Measurements from ENCODE around the gene MTERF4.

MTERF4 gene

GRCh38 chr2:241133436-241133820, 31.3 kb upstream of the MTERF4 start:
- no peak for DNase-seq

GRCh38 chr2:241132538-241133435, 30.7 kb upstream of the MTERF4 start:
- DNase-seq = no peak

DNA sequence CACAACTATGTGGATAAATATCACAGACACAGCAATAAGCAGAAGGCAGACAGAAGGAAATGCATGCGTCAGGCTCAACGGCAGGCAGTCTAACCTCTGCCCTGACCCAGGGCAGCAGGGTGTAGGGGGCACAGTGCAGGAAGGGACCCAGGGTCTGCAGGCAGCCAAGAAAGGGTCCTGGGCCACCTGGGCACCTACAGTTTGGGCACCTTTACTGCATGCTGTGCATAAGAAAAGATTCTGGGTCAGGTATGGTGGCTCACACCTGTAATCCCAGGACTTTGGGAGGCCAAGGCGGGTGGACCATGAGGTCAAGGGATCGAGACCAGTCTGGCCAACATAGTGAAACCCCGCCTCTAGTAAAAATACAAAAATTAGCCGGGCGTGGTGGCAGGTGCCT, 29.4 kb upstream of the MTERF4 start:
- DNase-seq = no peak

DNA sequence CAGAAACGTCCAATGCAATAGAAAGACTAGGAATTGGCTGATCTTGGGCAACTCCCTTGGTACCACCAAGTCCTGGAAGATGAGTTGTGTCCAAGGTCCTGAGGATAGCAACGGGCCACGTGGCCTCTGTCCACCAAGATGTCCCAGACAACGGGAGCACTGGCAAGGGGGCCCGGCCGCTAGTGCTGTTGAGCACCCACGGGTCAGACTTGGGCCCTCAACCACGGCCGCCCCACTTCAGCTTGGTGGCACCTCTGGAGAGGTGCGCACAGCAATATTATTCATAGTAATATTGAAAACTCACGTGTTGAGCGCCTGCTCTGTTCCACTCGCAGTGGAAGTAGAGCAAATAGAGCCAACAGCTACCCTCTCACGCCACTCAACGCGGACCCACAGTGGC, 28.2 kb upstream of the MTERF4 start:
- no peak for DNase-seq

DNA sequence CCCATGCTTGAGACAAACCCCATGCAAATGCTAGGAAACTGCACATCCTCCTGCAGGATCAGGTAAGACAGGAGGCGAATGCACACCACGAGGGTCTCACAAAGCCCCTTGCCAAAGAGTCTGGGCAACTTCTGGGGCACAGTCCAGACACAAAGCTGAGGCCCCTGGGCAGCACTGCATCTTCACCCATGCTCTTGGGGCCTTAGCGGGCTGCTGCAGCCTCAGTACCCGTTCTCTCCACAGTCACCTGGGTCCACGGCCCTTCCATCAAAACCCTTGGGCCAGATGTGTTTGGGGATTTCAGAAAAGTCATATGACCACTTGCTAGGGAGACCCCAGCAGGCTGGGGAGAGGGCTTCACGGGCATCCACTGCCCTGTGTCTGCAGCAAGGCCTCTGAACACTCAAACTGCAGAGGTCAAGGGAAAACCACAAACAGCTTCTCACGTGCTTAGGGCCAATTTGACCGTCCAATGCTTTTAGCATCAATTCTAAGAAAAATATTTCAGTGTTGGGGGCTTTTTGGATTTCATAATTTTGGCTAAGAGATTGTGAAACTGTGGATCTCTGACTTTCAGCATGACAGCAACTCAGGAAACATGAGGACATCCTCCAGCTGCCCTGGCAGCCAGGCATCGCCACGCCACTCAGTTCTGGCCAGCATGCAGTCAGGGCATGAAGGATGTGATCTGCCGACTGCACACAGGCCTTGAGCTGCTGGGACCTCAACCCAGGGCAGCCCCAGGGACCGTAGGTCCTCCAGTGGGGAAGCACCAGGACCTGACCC, 27.2 kb upstream of the MTERF4 start:
- DNase-seq = no peak

- no peak for DNase-seq
These were observed 26.2 kb upstream of the MTERF4 start for GRCh38 chr2:241128266-241128665.

- DNase-seq = no peak
These were observed 24.7 kb upstream of the MTERF4 start for GRCh38 chr2:241126771-241127202.

- DNase-seq = no peak
These were observed 24.1 kb upstream of the MTERF4 start for GRCh38 chr2:241126201-241126611.

DNA sequence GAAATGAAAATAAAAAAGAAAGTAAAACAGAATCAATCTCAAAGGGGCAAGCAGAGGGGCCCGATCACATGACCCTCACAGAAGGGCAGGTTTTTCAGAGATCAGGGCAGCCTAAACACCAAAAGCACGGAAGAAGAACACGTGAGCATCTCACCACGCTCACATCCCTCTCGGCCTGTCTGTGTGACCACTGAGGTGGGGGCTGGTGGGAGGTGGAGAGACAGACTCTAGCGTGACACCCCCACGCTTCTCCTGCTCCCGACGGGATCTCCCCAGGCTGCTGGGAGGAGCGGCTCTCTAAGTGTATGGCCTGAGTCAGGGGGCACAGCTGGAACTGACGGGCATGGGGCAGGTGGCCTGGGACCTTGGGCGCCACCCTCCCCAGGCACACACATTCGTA, 23.5 kb upstream of the MTERF4 start:
- no peak for DNase-seq

DNA sequence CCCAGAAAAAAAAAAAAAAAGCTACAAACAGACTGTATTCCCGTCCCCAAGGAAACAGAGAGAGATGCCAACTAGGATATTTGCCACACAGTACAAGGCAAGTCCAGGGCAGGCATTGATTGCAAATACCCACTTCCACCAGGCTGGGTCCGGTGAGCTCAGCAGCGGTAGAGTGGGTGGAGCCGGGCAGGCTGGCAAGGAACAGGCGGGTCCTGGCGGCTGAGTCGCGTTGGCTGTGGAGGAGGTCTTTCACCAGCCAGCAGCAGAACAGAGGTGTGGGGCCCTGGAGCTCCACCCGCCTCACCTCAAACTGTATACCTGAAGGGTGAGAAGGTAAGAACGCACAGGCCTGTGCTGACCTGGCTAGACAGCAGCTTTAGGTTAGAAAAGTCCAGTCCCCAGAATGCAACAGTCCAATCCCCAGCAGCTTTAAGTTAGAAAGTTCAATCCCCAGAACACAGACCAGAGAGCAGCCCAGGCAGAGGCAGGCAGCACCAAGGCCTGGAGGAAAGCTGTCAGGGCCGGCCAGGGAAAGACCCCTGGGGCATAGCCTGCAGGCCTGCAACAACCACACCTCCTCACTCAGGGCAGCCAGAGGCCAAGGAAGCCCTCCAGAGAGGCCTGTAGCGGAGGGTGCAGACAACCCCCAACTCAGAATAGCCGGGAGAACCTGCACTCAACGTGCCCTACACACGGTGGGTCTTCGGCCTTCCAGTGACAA, 21.9 kb upstream of the MTERF4 start:
- no peak for DNase-seq

DNA sequence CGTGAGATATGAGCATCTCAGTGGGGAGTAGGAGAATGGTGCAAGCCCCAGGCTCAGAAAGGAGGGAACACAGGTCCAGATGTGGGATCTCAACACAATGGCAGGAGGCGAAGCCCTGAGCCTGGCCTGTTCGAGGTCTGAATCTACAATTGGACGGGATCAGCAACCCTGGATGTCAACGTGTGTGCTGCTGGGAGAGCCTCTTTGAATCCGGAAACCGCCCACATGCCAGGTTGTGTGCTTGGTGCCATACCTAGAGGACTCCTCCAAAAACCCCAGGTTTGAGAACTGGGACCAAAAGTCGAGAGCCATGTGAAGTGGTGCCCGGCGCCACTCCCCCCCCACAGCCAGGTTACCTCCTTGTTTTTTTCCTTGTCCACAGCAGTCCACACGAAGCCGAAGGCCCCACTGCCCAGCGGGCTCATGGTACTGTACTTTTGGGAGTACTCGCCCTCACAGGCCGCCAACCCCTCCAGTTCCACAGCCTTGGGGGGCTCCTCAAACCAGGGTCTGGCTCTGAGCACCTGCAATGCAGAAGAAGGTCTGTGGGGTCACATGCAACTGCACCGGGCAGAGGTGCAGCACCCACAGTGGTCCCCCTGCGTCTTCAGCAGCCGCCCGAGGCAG, 20.4 kb upstream of the MTERF4 start:
- DNase-seq = no peak

- no peak for DNase-seq
These were observed 18.9 kb upstream of the MTERF4 start for GRCh38 chr2:241121008-241121407.

DNA sequence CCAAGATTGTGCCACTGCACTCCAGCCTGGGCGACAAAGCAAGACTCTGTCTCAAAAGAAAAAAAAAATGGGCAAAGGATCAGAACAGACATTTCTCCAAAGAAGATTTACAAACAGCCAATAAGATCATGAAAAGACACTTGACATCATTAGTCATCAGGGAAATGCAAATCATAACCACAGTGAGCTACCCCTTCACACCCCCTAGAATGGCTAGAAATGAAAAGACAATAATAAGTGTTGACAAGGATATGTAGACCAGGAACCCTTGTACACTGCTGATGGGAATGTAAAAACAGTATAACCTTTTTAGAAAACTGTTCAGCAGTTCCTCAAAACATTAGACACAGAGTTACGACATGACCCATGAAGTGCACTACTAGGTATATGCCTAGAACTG, 18.4 kb upstream of the MTERF4 start:
- no peak for DNase-seq

- DNase-seq = no peak
These were observed 16.8 kb upstream of the MTERF4 start for GRCh38 chr2:241118737-241119505.

- no peak for DNase-seq
These were observed 14.8 kb upstream of the MTERF4 start for GRCh38 chr2:241116606-241117560.

- no peak for DNase-seq
These were observed 13.3 kb upstream of the MTERF4 start for GRCh38 chr2:241115361-241115760.

GRCh38 chr2:241114836-241115235, 12.7 kb upstream of the MTERF4 start:
- DNase-seq = no peak

DNA sequence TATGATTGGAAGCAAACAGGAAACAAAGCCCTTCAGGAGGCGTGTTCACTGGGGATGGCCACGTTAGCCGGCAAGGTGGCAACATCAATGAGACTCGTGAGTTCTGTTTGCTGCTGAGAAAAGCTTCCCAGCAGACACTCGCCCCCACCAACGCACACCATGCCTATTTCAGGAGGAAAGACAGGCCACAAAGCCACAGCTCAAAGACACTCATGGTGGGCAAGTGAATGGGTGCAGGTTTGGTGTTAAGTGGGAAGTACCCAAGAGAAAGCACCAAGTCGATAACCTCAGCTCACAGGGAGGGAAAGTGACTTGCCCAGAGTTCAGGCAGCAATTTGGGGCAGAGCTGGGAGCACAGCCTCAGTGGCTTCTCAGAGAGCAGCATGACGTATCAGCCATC, 10.5 kb upstream of the MTERF4 start:
- no peak for DNase-seq

GRCh38 chr2:241112046-241112445, 10.0 kb upstream of the MTERF4 start:
- DNase-seq = no peak

GRCh38 chr2:241111440-241111805, 9.3 kb upstream of the MTERF4 start:
- DNase-seq = no peak
